ENCODE results near the gene ANAPC5. TPM values are rescaled to one million over a fixed set of nuclear protein-coding genes. Genes with fewer than 3 reads are reported as not detected.
"Not testable (repeated sequence)": the region's sequence is repeated elsewhere in the genome, so short reads cannot be mapped to it uniquely, and the experiment has no call there.

The ANAPC5 gene
- total RNA-seq, 4 donors from 2014 or later, result 101 to 381 (median 139) TPM

DNA sequence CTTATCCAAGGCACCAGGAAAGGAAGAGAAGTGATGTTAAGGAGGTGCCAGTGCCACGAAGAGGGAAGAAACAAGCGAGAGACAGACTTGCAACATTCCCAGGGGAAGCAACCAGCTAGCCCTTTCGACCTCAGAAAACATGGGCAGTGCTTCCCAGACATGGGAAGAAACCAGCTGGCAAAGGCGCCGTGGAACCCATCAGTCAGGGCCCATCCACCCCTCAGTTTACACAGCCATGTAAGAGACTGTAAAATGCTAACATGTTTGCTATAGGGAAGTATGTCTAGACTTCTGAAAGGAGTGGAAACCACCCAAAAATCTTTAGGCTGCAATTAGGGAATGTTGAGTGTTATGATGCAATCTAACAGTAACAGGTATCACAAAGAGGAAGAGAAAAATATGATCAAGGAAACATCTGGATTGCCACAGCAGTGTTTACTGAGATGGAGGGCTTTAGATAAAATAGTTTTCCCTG lies 26.3 kb downstream of the ANAPC5 start:
- DNase-seq, result no peak
- Histone ChIP-seq H3K4me1 (no peaks in the 10 kb centered on the region), H3K27me3 (no peaks in the 10 kb centered on the region), H3K4me3 (no peak overlapping the region), H3K36me3 (peaks cover 0 to 96% (median 0%) of the 10 kb centered on the region in 3 donors), H3K27ac (no peak overlapping the region), H3K9me3 (no peaks in the 10 kb centered on the region)
- no peak for TF ChIP-seq POLR2A (IDR thresholded peaks at IDR 0.05)
- TF ChIP-seq, protein P1, sequence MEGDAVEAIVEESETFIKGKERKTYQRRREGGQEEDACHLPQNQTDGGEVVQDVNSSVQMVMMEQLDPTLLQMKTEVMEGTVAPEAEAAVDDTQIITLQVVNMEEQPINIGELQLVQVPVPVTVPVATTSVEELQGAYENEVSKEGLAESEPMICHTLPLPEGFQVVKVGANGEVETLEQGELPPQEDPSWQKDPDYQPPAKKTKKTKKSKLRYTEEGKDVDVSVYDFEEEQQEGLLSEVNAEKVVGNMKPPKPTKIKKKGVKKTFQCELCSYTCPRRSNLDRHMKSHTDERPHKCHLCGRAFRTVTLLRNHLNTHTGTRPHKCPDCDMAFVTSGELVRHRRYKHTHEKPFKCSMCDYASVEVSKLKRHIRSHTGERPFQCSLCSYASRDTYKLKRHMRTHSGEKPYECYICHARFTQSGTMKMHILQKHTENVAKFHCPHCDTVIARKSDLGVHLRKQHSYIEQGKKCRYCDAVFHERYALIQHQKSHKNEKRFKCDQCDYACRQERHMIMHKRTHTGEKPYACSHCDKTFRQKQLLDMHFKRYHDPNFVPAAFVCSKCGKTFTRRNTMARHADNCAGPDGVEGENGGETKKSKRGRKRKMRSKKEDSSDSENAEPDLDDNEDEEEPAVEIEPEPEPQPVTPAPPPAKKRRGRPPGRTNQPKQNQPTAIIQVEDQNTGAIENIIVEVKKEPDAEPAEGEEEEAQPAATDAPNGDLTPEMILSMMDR (IDR thresholded peaks at IDR 0.05), result no peak

DNA sequence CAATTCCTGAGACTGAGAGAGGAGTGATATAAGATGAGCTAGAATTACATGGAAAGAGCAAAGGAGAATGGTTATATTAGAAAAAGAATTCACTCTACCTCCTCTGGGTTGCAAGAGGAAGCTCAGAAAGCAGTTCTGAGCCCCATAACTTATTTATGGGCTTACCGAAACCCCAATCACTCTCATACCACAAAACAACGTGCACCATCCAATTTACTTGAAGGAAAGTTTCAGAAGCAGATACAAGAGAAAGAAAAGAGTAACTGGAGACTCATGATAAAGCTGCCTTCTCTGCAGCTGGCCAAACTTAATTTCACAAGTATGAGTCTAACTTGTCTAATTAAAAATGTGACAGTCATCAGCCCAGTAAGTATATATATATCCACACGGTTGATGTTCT lies 28.3 kb downstream of the ANAPC5 start:
- Histone ChIP-seq H3K27ac (no peak overlapping the region), H3K27me3 (no peaks in the 10 kb centered on the region), H3K4me3 (no peak overlapping the region), H3K9me3 (no peaks in the 10 kb centered on the region), H3K4me1 (no peaks in the 10 kb centered on the region), H3K36me3 (peaks cover 0 to 95% (median 0%) of the 10 kb centered on the region in 3 donors)
- TF ChIP-seq POLR2A (IDR thresholded peaks at IDR 0.05), result no peak
- TF ChIP-seq, protein P1 (IDR thresholded peaks at IDR 0.05), result no peak
- no peak for DNase-seq

DNA sequence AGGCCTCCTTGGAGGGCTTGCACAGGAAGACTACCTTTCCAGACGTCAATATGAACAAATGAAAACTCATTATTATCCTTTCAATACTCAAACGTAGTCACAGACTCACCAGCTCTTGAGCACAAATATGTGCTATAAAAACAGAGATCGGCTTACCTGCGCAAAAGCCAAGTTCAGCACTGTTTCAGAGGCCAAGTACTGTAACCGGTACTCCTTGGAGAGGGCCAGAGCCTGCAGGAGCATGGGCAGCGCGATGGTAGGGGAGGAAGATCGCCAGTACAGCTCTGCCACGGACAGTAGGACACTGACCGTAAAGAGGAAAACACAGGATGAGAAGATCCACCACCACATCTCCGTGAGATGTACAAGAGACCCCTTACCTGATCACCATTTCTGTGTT lies 34.1 kb downstream of the ANAPC5 start:
- Histone ChIP-seq H3K9me3 (no peaks in the 10 kb centered on the region), H3K4me3 (no peak overlapping the region), H3K36me3 (peaks cover 0 to 61% (median 0%) of the 10 kb centered on the region in 3 donors), H3K4me1 (no peaks in the 10 kb centered on the region), H3K27ac (no peak overlapping the region), H3K27me3 (no peaks in the 10 kb centered on the region)
- no peak for DNase-seq
- TF ChIP-seq POLR2A (IDR thresholded peaks at IDR 0.05), result no peak
- TF ChIP-seq, protein P1 (IDR thresholded peaks at IDR 0.05), result no peak

DNA sequence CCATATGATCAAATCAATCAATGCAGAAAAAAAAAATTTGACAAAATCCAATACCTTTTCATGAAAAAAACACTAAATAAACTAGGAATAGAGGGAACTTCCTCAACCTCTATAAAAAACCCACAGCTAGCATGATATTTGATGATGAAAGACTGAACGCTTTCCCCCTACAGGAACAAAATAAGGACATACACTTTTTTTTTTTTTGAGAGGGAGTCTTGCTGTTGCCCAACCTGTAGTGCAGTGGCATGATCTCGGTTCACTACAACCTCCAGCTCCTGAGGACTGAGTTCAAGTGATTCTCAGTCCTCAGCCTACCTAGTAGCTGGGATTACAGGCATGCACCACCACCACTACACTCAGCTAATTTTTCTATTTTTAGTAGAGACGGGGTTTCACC lies 37.8 kb downstream of the ANAPC5 start:
- Histone ChIP-seq H3K27ac (no peak overlapping the region), H3K9me3 (no peaks in the 10 kb centered on the region), H3K27me3 (no peaks in the 10 kb centered on the region), H3K4me1 (no peaks in the 10 kb centered on the region), H3K36me3 (peaks cover 0 to 61% (median 0%) of the 10 kb centered on the region in 3 donors), H3K4me3 (no peak overlapping the region)
- no peak for DNase-seq
- TF ChIP-seq, protein P1 (IDR thresholded peaks at IDR 0.05), result no peak
- no peak for TF ChIP-seq POLR2A (IDR thresholded peaks at IDR 0.05)

DNA sequence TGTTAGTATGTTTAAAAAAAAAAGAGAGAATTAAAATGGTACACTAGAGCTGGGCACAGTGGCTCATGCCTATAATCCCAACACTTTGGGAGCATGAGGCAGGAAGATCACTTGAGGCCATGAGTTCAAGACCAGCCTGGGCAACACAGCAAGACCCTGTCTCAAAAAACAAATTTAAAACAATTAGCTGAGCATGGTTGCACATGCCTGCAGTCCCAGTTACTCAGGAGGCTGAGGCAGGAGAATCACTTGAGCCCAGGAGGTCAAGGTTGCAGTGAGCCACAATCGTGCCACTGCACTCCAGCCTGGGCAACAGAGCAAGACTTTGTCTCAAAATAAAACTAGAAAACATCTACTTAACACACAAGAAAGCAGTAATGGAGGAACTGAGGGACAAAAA lies 42.0 kb downstream of the ANAPC5 start:
- H3K27ac ChIP-seq, DNase-seq, H3K27me3 ChIP-seq, H3K9me3 ChIP-seq, H3K4me1 ChIP-seq, H3K4me3 ChIP-seq: not testable (repeated sequence)
- H3K36me3 ChIP-seq, result peaks cover 0 to 51% (median 0%) of the 10 kb centered on the region in 3 donors

DNA sequence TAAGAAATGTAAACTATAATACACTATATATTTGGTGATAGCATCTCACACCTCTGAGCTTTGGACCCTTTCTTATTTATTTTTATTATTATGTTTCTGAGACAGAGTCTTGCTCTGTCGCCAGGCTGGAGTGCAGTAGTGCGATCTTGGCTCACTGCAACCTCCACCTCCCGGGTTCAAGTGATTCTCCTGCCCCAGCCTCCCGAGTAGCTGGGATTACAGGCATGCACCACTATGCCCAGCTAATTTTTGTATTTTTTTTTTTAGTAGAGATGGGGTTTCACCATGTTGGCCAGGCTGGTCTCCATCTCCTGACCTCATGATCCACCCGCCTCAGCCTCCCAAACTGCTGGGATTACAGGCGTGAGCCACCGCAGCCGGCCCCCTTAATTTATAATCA lies 44.8 kb downstream of the ANAPC5 start:
- not testable (repeated sequence) for H3K4me1 ChIP-seq, H3K27ac ChIP-seq, DNase-seq, H3K9me3 ChIP-seq, H3K27me3 ChIP-seq, H3K4me3 ChIP-seq
- peaks cover 0 to 45% (median 0%) of the 10 kb centered on the region in 3 donors for H3K36me3 ChIP-seq

DNA sequence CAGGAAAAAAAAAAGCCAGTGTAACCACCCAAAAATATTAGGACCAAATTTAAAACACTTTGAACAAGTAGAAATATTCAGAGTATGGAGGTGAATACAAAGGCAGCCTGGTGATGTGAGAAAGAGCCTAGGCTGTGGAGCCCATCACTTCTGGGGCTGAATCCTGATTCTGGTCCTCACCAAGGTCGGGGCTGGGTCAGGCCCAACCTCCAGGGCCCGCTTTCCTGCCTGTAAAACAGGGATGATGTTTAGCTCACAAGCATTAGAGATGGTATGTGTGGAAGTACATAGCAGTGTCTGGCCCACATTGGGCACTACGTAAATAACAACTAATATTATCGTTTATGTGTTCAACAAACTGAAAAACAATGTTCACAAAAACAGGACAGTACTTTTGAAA lies 47.9 kb downstream of the ANAPC5 start:
- H3K27me3 ChIP-seq, result no peaks in the 10 kb centered on the region
- no peaks in the 10 kb centered on the region for H3K4me1 ChIP-seq
- peaks cover 0 to 16% (median 0%) of the 10 kb centered on the region in 3 donors for H3K36me3 ChIP-seq
- DNase-seq, result no peak
- no peak overlapping the region for H3K4me3 ChIP-seq
- no peaks in the 10 kb centered on the region for H3K9me3 ChIP-seq
- TF ChIP-seq, protein P1 (IDR thresholded peaks at IDR 0.05), result no peak
- TF ChIP-seq POLR2A (IDR thresholded peaks at IDR 0.05), result no peak
- H3K27ac ChIP-seq, result no peak overlapping the region

All from Peyer's patch (tissue), 4 donors.